Activated CD4-positive, alpha-beta T cell treated with anti-CD3 and anti-CD28 coated beads, Interleukin-2, Interleukin-4, amounts not matched to agents 100 ng/mL and 50 ng/mL, durations not matched to agents 16 hours and 8 hours (primary cell): Measurements from ENCODE around the gene SOX2.

Source experiments
- DNase-seq: peaks from one replicate; pipeline ENCODE4 v3.0.0-alpha.2; 2020; ENCODE audit warnings: low spot score

The SOX2 gene

DNA sequence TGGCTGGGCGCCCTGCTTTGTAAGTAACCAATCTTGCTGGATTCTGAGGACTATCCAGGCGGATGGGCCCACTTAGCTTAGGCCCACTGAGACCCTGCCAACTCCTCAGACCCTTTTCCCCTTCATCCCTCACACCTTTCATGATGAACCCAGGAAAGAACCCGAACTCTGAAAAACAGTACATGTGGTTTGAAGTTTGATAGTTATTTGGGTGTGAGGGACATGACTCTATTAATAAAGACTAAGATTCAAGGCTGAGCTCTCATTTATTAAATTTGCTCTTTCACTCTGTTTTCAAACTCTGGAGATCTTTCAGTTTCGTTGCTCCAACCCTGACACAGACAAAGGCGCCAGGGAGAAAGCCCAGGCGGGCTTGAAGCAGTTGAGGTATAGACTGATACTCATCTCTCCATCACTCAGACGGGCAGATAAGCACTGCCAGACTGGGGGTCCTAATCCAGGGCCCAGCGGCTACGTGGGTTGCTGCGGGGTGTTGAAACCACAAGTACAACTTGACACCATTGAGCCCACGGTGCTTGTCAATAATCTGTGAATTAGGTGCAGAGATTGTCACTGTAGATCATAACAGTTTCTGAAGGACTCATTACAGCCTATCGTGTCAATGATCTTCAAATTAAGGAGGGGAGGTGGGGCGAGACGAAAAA, 7.2 kb upstream of the SOX2 start:
- no peak for DNase-seq

DNA sequence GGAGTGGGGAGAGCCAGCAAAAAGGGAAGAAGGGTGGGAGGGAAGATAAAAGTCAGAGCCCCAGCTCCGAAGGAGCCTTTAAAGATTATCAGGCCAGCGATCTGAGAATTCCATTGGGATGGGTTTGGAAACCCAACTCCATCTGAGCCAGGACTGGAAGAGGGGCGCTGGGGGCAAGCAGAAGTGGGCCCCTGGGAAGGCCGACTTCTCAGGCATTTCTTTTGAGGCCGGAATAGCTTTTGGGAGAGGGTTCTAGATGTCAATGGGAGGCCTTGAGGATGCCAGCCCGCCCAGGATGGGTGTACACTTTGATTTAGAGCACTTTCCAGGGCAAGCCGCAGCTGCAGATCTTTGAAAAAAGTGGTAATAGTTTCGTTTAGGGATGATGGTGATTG, 6.6 kb upstream of the SOX2 start:
- DNase-seq = no peak

DNA sequence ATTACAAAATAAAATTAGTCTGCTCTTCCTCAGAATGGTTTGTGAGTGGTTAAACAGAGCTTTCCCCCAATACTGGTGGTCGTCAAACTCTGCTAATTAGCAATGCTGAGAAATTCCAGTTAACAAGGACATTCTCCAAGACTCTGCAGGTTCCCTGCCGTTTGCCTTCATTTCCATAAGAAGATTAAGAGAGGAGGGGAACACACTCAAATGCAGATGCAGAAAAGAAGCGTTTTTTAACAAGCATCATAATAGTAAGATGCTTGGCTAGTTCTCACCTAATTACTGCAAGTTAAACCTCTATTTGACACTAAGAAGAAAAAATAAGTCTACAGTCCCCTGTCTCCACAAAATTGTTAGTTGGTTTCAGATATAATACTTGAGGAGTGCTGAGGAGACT, 3.7 kb upstream of the SOX2 start:
- DNase-seq = no peak

DNA sequence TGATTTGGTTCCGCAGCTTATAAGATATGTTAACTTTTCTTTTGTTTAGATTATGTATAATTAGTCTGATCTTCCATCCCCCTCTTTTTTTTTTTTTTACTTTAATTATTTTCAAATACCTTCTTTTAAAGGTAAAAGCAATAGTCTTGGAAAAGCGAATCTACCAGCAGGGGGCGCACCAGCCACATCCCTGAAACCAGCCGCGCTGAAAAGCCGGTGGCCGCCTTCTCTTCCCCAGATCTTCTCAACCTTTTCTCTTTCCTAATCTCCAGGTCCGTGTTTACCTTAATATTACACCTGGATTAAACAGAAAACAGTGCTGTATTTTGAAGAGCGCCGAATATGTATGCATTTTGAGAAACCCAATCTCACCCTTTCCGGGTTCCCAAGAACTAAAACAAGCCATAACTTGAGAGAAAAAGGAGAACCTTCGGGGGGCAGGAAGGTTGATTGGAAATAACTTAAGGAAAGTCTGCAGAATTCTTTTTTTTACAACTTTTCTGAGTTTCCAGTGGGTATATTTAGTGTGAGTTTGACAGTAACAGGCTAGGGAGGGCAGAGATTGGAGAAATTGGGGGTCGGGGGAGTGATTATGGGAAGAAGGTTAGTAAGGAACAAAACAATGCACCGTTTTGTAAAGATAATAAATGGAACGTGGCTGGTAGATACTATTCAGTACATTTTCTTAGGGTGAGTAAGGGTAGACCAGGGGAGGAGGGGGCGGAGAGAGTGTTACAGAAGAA, 2.0 kb upstream of the SOX2 start:
- peak; percentile 64 for DNase-seq

DNA sequence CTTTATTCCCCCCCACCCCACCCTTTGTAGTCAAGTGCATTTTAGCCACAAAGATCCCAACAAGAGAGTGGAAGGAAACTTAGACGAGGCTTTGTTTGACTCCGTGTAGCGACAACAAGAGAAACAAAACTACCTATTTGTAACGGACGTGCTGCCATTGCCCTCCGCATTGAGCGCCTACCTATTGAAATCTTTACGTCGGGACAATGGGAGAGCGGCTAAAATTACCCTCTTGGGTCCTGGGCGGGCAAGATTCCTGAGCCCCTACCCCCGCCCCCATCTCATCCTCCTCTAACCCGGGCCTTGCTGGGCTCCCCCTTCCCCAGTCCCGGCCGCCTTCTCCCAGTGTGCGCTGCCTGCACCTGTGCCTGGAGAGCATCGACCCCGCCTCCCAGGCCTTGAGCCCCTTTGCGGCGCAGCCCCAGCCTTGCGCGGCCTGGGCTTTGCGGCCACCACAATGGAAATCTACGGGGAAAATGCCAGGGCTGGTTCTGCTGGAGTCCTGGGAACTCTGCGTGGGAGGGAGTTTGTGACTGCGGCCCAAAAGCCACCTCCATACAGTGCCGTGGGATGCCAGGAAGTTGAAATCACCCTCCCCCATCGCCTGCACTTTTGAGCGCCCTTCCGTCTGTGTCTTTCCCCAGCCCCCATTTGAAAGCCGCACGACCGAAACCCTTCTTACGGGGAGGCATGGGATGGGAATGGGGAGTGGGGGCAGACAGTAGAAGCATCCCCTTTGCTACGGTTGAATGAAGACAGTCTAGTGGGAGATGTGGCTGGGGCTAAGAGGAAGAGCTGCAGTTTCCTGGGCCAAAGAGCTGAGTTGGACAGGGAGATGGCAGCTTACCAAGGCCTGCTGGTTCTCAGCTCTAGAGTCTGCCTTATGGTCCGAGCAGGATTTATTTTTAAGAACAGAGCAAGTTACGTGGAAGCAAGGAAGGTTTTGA, 1.1 kb upstream of the SOX2 start:
- no peak for DNase-seq

DNA sequence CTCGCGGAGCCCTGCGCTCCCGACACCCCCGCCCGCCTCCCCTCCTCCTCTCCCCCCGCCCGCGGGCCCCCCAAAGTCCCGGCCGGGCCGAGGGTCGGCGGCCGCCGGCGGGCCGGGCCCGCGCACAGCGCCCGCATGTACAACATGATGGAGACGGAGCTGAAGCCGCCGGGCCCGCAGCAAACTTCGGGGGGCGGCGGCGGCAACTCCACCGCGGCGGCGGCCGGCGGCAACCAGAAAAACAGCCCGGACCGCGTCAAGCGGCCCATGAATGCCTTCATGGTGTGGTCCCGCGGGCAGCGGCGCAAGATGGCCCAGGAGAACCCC, 464 bp downstream of the SOX2 start:
- DNase-seq = no peak

DNA sequence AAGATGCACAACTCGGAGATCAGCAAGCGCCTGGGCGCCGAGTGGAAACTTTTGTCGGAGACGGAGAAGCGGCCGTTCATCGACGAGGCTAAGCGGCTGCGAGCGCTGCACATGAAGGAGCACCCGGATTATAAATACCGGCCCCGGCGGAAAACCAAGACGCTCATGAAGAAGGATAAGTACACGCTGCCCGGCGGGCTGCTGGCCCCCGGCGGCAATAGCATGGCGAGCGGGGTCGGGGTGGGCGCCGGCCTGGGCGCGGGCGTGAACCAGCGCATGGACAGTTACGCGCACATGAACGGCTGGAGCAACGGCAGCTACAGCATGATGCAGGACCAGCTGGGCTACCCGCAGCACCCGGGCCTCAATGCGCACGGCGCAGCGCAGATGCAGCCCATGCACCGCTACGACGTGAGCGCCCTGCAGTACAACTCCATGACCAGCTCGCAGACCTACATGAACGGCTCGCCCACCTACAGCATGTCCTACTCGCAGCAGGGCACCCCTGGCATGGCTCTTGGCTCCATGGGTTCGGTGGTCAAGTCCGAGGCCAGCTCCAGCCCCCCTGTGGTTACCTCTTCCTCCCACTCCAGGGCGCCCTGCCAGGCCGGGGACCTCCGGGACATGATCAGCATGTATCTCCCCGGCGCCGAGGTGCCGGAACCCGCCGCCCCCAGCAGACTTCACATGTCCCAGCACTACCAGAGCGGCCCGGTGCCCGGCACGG, 991 bp downstream of the SOX2 start:
- no peak for DNase-seq

DNA sequence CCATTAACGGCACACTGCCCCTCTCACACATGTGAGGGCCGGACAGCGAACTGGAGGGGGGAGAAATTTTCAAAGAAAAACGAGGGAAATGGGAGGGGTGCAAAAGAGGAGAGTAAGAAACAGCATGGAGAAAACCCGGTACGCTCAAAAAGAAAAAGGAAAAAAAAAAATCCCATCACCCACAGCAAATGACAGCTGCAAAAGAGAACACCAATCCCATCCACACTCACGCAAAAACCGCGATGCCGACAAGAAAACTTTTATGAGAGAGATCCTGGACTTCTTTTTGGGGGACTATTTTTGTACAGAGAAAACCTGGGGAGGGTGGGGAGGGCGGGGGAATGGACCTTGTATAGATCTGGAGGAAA, 1.5 kb downstream of the SOX2 start:
- no peak for DNase-seq

DNA sequence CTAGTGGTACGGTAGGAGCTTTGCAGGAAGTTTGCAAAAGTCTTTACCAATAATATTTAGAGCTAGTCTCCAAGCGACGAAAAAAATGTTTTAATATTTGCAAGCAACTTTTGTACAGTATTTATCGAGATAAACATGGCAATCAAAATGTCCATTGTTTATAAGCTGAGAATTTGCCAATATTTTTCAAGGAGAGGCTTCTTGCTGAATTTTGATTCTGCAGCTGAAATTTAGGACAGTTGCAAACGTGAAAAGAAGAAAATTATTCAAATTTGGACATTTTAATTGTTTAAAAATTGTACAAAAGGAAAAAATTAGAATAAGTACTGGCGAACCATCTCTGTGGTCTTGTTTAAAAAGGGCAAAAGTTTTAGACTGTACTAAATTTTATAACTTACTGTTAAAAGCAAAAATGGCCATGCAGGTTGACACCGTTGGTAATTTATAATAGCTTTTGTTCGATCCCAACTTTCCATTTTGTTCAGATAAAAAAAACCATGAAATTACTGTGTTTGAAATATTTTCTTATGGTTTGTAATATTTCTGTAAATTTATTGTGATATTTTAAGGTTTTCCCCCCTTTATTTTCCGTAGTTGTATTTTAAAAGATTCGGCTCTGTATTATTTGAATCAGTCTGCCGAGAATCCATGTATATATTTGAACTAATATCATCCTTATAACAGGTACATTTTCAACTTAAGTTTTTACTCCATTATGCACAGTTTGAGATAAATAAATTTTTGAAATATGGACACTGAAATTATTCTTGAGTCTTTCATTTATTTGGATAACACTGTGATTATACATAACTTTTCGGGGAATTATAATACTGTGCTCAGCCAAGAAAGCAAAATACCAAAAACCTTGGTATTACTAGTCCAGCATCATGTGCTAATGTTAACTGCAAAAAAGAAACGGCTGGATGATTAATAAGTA, 2.2 kb downstream of the SOX2 start:
- no peak for DNase-seq

DNA sequence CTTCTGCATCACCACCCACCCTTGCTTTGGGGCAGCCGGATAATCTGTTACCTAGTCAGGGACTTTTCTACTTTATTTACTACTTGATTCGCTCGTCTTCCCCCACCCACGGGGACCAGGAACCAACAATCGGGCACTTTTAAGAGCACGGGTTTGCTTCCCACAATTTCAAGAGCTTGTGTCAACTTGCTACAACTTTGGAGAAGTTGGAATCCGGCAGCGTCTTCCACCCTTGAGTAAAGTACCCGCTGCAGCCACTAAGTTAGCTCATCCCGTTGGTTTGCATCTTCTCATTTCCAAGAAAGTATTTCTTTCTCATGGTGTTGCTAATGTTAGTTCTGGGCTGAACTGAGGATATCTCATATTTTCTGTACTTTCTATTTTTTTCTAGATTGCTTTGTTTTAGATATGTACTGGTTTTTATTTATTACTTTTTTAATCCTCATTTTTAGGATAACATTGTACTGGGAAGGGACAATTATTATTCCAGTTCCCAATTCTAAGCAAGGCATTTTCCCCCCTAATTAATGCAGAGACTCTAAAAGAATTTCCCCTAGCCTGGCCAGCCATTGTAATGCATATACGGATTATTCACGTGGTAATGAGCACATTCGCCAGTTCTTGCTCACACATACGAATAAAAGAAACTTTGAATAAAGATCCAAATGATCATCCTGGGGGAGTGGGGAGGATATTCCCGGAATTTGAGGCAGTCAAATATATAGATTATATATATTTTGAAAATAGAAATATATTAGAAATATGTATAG, 4.0 kb downstream of the SOX2 start:
- DNase-seq = no peak

DNA sequence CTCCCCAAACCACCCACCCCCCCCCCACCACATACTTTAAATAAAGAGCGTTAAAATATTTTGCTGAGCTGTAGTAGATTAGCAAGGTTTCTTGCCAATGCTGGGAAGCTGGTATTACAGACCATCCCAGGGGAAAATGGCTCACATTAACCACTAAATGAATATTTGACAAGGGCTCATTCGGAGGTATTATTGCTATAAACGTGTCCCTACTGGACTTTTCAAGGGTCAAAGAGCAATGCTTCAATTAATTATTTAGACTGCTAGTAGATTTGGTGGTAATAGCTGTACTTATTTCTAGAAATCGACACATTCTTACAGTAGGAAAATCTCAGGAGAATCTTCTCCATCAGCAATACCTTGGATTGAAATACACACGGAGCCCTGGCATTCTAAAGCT, 5.2 kb downstream of the SOX2 start:
- no peak for DNase-seq

DNA sequence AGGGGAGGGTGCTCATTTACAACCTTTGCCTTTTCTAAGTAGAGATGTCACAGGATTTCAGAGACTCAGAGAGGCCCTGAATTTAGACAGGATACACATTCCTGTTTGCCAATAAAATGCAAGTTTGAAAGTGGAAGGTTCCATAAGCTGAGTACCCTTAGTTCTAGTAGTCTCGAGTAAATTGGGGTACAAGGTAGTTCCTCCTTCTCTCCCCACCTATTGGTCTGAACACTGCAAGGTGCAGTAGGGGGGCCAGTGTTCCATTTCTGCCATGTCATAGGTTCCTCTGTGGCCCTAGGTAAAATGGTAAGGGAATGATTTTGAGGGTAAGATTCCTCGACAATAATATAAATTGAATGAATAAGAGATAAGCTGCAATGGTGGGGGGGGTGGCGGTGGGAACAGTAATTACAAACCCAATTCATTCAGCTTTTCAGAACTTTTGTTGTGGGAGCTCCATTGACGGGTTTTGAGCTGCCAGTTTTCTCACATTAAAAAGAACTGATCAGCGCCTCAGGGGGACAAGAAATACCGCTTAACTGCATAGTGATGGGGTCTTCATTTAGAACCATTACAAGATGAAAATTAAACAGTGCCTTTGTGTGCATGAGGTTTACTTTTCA, 5.9 kb downstream of the SOX2 start:
- no peak for DNase-seq

DNA sequence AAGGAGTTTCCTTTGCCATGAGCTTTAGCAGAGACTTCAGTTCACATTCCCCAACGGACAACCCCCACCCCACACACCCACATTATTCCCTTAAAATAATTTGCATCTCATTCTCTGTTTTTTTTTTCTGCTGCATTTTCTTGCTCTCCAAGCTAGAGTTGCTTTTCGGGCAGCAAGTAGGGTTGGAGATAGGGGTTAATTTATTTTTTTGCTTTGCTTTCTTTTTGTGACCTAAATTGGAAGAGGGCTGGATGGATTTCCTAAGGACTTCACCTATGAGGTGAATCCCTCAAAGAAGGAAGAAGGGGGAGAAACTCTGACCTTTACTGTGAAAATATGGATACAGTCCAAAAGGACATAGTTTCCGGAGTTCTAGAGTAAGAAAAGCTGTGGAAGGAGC, 6.6 kb downstream of the SOX2 start:
- no peak for DNase-seq

DNA sequence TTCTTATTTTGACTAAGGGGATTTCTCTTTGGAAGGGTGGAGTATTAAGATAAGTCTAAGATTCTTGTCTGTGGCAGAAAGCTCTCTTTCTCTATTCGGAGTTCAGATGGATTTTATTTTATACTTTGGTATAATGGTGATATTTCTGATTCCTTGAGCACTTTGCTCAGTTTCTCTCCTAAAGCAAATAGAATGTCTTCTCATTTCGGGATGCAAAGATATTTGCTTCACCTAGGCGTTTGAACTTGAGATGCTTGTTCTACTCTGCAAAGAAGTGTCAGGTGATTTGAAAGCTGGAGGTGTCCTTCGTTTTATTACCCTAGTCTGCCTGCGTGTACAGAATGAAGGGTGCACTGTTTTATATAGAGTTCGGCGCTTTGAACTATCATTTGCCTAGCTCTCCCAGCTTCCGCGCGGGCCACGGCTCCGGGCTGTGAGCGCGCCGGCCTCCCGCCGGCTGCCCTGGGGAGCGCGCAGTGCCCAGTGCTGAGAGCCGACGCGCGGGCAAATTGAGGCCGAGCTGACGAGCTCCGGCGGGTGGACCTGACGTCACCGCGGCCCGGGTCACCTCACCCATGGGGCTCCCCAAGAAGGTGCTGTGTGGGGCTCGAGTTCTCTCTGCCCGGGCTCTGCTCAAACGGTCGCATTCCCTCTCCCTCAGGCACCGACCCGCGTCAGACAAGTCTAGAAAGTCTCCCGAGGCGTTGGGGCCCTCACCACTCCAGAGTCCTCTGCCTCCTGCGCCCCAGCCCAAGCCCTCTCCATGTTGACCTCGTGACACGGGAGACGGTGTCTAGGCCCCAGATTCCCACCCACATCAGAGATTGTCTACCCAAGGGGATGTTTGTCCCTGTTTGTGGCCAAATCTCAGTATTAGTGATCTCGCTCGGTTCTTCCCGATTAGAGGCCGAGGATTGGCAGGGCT, 7.5 kb downstream of the SOX2 start:
- DNase-seq = no peak

DNA sequence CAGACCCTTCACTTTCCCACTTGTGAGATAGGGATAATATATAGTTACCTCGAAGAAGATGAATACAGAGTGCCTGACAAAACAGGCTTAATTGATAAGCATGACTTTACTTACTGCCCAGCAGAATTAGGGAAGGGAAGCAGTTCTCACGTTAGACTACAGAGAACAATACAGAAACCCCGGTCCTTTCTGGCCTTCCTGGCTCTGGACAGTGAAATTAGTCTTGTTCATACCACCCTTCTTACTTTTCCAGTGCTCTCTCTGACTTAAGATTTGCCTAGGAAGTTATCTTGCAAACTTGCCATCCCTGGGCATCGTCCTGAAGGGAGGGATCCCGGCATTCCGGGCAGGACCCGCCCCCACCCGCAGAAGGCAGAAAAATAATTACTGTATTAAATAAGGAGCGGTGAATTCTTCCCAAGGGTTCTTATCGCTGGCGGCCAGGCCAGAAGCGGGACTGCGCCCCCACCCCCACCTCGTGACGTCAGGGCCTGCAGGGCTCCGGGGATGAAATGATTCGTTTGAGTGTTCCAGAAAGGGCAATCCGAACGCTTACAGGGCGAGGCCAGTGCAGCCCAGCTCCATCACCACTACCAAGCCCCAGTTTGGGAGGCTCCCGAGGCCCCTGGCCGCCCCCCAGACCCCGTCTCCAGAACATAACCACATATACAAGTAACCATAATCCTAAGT, 8.4 kb downstream of the SOX2 start:
- no peak for DNase-seq

DNA sequence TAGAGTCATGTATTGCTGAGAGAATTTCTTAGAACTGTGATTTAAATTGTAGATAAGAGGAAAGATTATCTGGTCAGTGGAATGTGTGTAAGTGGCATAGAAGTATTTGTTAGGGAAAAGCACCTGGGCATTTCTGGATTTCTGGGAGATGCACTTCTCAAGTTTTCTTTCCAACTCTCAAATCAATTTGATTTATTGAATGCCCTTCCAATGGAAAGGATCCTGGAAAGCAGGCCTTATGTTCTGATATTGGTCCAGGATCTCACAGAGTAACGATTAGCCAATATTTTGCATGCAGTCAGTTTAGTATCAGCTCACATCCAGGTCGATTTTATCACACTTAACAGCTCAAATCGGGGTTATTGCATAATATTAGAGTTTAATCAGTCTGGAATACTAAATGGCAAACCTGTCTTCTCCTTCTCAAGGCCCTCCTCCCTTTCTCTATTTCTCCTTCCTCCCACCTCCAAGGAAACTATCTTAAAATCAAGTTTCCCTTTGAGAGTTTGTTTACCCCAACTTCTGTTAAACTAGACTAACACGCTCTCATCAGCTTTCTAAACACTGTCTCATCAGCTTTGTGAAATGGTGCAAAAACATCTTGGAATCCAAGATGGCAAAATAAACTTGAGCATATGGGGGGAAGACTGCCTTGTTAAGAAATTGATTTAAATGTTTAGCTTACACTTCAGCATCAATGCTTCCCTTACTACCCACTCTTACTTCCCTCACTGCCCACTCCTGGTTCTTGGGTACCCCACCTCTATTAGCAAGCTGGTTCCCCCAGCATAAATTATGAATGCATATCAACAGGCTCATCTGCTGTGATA, 9.5 kb downstream of the SOX2 start:
- DNase-seq = no peak

DNA sequence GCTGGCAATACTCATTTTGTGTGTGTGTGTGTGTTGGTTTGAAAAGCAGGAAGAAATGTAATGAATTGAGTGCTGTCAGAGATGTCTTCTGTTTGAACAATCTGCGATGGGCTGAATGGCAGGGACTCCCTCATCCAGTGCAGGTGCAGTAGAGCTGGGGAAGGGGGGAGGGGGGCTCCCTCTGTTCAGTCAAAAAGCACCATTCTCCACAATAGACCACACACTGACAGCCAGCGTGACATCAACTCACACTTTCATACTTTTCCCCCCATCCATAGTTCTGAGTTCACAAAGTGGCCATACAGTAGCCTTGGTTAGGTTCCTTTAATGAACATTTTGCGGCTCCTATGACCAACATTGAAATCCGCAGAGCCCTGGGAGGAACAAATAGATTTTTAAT, 10.4 kb downstream of the SOX2 start:
- no peak for DNase-seq
